OCI-M1 (cell line): ENCODE data around the gene CLRN3.

Experiments used
- DNase-seq: peaks from one replicate; lab custom pipeline; 2025; lab: John Stamatoyannopoulos, UW

Gene CLRN3

DNA sequence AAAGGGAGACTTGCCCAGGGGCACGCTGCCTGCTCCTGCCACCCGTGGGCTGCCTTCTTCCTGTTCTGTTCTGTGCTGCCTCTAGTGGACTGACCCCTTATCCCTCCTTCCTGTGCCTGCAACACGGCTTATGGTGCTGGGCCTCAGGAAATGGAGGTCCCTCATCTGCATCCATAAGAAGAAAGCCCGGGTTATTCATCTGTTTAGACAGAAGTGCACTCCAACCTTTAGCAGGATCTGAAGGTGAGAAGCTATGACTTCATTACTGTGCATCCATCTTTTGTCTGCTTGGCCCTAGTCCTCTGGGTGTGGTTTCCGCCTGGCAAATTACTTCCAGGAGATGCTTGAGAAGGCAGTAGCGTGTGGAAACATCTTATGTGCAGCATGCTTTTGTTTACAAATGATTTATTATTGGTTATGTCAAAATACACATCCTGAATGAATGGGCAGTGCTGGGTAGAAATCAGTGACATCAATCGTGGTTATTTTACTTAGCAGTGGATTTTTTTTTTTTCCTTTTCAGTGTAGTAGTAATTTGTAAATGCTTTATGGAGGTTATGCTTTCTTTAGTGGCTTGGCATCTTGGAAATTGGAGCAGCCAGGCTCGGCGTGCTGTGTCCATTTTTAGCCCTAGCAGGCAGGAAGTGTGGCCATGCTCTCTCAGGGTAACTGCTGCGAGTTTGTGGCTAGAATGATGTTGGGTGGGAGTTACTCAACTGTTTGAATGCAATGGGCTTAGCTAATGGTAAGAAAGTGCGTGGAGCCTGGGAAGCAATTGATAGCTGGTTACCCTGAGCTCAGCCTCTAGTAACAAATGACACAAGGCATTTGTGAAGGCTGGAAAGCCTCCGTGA is 26.9 kb upstream of the CLRN3 start:
- no peak for DNase-seq

DNA sequence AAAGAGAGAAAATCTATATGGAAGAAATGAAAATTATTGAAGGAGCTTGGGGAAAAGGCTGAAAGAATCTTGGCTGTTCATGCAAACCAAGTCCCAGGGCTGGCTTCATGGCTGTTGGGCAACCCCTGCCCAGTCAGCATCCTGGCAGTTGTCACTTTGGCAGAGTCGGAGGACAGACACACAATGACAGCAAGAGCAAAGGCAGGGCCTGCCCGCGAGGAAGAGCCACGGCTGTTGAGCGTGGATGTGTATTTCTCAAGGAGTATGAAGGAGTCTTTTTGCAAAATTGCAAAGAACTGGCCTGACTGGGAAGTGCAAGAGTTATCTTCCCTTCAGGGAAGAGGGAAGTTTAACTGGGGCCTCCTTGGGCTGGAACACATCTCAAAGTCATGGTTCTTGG is 25.8 kb upstream of the CLRN3 start:
- DNase-seq, result no peak

DNA sequence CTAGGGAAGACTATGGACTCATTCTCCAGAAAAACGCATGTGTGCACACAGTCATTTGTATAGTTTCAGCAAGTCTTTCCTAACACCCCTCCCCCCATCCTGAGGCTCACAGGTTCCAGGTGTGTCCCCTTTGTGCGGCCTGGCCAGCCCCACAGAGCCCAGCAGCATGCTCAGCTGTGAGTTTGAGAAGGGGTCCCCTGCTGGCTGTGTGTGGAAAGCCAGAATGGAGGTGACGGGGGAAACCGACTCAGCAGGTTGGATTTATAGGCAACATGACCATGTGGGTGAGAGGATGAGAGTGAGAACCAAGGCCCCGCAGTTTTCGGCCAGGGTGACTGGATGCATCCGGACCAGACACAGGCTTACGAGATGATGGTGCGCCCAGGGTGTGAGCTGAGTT is 24.1 kb upstream of the CLRN3 start:
- no peak for DNase-seq

DNA sequence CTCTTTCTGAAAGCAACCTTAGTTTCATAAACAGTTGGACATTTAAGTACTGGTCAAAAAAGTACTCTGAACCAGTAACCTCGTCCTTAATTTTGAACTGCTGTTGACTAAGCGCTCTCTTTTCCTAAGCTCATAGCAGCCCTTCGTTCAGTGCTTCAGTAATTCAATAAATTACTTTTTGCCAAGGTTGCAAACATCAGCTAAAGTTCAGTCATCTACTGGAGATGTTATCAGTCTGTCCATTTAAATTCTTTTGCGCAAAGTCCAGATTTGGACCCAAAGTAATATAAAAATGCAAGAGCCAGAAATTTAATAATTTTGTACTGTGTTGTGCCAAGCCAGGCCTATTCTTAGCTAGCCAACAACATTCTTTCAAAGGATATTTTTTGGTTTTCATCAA is 22.6 kb upstream of the CLRN3 start:
- DNase-seq, result no peak

DNA sequence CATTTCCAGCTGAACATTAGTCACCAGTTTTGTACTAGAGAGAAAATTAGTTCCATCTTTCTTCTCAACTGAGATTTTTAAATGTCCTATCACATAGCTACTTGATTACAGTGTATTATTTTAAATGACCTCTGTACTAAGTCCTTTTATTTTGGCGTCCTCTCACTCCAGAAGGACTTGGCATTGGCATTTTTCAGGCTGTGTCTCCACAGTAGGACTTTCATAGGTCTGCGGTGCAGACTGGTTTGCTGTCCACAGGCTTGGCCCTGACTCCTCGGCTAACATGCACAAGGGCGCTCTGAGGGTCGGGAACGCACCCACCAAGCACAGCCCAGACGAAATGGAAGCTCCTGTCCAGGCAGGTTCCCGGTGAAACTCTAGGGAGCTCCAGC is 20.6 kb upstream of the CLRN3 start:
- no peak for DNase-seq

DNA sequence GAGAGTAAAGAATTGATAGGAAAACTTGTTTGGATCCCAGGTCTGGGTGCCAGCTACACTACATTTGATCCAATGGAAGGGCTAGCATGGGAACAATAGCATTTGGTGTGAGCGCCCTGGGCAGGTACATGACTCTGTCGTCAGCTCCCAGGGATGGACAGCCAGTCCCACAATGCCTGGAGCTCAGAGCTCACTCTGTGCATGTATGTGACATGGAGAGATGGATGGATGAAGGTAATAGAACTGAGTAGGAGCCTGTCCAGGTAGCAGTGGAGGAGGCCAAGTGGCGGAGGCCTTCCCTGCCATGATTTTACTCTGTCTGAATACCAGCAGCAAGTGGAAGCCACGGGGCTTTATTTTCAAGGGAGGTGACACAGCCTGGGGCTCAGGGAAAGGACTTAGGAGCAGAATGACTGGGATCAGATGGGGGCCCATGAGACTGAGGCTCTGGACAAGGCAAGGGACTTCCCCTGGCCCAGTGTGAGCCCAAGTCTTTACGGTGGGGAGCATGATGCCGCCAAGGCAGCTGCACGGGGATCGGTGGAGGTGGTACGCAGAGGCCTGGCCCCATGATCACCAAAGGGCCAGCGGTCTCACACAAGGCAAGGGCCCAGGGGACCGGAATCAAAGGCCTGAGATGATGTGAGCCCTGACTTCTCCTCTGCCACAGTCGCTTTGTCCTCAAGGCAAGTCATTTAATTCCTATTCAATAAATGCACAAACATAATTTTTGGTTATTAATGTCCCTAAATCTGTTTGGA is 20.0 kb upstream of the CLRN3 start:
- DNase-seq, result no peak

DNA sequence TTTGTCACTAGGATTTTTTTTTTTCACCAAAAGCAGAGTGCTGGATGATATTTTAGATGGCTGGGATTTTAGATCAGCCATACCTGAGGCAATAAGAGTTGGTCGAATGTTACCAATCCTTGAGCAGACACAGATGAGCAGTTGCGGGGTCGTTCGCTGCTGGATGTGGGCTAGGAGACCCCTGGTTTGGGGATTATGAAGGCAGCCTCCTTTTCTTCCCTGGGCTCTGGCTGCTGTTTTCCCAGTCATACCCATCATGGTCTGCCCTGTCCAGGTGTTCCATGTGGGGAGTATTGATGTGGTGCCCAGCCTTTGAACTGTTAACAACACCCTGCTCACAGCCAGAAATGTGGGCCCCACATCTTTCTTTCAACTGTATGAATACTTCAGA is 19.1 kb upstream of the CLRN3 start:
- DNase-seq, result no peak

DNA sequence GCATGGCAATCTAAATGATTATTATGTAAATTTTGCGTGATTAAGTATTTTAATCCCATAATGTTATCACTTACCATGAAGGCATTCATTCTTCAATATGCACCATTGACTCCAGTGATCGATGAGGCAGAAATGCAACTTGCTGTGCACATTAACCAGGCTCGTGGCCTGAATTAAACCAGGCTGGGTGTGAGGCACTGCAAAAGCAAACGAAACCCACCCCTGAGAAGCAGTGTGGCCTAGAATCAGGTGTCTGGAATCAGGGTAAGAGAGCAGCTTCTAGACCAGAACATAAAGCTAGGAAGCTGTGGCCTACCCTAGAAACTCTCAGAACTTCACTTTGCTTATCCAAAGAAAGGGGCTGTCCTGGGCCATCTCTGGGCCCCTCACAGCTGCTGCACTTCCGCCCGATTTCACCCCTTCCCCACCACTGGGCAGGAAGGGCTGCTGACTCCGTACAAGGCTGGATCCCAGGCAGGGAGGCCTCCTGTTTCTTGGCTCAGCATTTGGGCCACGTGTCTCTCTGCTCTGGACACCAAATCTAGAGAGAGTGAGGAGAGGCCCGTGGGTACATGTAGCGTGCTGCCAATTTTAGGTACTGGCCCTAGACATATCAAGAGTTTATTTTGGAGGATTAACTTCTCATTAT is 18.6 kb upstream of the CLRN3 start:
- no peak for DNase-seq

DNA sequence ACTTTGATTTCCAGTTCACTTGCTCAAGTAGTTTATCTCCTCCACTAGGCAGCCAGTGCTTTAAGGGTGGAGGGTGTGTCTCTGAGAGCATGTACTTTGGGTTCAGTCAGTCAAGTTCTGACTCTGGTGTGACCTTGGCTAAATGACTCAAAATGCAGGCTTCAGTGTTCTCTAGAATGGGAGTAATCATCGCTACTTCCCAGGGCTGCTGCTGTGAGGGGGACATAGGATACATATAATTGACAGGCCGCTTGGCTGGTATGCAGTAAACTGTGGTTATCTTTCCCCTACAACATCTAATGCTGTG is 17.7 kb upstream of the CLRN3 start:
- no peak for DNase-seq

DNA sequence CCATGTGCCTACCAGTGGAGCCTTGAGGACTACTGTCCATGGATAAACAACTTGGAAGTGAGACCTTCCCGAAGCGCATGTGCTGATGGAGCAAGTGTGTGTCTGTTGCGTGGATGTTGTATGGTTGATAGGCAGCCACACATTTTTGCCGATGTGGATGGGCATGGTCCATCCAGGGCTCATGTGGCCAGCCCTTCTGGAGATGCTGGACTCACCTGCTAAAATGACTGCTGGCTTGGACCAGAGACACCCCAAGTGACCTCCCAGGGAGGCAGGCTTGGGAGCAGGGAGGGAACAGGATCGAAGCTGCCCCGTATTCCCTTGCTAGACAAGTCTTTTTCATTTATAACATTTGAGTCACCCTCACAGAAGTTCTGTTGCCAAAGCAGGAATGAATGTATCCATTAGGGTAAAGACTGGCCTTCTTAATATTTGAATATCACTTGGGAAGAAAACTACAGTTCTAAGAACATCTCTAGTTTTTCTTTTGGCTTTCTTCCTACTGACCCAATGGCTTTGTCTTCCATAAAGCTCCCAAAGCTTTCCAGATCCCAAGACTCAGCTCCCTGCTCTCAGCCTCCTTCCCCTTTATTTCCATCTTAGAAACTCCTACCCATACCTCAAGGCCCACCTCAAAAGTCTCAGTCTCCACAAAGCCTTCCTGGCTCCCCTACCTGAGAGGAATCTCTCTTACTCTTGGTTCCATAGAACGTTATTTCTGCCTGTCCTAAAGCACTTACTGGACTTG is 17.1 kb upstream of the CLRN3 start:
- no peak for DNase-seq

DNA sequence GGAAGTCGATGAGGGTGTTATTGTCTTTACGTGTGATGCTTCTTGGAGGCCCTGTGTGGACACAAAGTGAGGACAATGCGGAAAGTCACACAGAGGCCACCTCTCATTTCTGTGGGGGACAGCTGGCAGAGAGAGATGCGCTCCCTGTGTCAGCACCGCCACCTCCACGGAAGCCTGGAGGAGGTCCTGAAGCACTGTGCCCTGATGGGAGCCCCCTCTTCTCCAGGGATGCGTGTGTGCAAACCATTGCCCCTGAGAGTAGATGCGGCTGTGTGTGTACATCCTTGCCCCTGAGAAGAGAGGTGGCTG is 16.2 kb upstream of the CLRN3 start:
- no peak for DNase-seq

DNA sequence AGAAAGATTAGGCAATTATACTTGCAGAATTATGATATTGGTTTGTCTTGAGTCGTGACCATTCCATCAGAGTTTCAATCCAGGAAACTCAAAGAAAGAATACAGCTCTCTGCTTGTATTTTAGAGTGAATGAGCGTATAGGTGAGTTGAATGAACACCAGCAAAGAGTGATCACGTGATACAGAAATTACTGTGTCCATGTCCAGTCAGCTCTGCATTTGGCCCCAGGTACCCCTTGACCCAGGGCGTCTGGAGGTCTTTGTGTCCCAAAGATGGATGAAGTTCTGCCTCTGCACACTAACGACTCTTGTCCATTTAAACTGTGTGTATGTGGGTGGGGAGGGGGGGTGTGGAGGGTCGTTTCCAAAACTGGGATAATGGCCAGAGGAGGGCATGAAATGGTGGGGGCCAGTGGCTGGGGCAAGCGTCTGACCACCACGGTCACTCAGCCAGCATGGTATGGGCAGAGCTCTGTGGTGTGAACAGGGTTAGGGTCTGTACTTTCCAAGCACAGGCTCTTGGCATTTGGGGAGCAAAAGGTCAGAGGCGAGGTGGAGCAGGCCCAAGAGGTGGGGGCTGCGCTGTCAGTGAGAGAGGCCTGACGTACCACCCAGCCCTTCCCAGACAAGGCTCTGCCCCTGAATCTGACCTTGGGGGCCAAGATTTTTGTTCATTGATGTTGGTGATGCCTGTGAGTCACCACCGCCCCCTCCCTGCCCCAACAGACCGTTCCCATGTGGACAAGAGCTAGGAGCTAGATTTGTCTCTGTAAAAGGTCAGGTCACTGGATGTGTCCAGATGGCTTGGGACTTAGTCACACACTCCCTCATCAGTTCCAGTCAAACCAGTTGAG is 15.6 kb upstream of the CLRN3 start:
- DNase-seq, result no peak

DNA sequence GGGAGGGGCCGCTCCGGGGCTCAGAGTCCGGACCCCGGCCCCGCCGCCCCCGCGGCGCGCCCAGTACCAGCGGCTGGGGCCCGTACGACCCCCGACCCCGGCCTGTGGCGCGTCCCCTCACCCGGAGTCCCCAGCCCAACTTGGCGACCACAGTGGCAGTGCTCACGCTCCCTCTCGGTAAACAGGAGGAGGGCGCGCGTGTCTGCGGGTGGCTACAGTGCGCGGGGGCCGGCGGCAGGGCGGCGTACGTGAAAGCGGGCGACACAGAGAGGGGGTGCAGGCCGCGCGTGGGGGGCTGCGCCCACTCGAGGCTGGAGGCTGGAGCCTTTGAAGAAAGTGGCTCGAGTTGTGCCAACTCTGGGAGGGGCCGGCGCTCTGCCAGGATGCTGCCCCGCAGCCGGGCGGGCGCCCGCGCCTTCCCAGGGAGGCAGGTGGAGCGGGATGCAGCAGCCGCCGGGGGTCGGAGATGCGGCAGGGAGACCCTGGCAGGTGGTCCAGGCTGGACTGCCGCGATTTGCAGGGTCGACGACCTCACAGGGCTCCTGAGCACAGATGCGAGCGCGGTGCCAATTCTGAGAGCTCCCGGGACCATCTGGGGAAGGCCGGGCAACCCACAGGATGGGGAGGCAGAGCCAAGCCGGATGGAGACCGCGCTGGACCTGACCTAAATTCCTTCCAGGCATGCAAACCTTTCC is 14.8 kb upstream of the CLRN3 start:
- DNase-seq, result no peak

DNA sequence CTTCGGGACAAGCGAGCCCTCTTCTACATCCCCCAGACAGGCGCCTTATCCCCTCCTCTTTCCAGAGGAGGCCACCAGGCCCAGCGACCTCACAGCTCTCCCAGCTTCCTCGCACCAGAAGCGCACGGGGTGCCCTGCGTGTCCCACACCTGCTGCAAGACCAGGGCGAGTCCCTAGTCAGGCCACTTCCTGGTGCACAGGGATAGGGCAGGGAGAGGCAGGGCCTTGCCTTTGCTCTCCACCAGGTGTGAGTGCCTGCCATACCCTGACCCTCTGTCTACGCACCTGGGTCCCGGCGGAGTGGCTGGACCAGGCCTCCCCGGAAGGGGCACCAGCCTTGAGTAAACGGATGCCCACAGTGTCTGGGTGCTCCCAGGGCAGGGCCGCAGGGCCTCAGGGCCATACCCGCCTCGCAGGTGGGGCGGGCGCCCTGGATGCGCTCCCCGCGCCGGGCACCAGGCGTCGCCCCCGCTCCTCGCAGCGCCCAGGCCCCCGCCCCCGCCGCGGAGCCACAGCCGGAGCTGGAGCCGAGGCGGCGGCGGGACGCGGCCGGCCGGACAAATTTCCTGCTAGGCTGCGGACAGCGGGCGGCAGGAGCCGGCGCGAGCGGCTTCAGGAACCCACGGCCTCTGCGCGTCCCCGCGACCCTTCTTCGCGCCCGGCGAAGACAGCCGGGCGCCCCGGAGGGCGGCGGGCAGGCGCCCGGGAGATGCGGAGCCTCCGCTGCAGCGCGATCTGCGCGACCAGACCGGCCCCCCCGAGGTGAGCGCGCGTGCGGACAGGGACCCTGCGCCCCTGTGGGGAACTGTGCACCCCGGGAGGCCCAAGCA is 14.0 kb upstream of the CLRN3 start, which contains the start of gene PTPRE:
PTPRE (plus strand) TSS at position 556 of the 830 bp plus-strand sequence. CDS start 133,779 bp downstream, outside the sequence.
- DNase-seq, result no peak

DNA sequence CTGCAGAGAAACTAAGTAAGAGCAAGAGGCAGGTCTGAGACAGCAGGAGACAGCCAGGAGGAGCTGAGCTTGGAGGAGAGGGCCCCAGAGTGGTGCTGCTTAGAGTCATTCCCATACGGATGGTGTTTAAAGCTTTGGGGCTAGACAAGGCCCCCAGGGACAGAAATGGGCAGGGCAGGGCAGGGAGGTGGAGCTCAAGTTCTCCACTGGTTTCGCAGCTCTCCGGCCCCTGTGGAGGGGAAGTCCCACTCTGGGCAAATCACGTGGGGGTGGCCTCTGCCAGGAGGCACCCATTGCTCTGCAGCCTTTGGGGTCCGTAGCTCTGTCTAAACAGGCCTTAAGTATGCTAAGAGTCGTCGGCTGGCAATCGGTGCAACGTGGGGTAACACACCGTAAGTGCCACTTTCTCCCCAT is 13.1 kb upstream of the CLRN3 start:
- no peak for DNase-seq

DNA sequence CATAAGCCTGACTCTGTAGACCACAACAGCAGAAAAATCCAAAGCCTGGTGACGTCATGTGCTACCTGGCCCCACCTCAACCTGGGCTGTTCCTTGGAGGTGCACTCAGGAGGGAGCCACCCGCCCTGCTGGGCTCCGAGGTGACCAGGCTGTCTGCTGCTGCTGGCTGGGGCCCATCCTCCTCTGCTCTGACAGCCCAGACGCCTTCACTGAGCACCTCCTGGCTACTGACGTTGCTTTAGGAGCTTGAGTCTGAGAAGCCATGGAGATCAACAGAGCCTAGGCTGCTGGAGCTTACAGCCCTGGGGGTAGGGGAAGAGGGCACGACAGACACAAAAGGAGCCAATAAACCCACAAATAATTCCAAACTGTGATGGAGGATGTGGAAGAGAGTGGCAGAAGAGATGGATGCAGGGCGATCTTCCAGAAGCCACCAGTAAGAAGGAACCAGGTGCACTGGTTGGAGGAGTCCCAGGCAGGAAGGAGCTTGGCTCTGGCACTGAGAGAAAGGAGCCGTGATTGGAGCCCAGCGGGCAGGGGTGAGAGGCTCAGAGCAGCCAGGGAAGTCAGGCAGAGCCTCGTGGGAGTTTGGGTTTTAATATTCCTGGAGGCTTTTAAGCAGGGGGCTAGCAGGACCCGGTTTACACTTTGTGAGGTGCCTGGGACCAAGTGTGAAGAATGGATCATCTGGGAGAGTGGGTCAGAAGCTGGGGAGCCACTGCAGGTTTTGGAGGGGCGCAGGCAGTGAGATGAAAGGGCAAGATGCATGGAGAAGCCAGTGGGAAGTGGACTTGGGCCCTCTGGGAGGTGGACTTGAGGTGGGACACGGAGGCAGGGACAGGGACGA is 12.5 kb upstream of the CLRN3 start:
- no peak for DNase-seq

DNA sequence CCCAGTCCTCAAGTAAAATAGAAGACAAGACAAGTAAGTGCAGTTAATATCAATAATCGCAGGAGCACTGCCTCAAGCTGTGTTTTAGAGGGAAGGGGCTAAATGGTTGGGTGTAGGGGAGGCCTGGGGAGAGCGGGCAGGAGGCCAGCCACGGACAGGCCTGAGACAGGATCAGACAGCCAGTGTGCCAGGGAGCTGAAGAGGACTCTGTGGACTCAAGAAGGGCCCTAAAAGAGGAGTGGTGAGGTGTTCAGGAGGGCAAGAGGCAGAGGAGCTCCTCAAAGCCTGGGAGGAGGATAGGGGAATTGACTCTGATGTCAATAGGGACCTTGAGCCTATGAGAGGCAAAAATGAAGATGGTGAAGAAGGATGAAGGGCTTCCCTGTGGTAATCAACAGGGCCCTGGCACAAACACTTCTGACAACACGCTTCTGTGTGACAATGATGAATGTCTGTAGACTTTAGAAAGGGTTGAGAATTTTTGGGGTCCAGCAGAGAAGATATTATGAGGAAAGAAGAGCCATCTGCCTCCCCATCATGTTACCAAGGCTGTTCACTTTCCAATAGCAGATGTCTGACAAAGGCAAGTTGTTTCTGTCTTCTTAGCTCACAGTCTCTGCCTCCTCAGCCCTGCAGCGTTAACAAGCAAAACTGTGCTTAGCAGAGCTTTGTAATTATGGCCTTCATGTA is 11.7 kb upstream of the CLRN3 start:
- no peak for DNase-seq

DNA sequence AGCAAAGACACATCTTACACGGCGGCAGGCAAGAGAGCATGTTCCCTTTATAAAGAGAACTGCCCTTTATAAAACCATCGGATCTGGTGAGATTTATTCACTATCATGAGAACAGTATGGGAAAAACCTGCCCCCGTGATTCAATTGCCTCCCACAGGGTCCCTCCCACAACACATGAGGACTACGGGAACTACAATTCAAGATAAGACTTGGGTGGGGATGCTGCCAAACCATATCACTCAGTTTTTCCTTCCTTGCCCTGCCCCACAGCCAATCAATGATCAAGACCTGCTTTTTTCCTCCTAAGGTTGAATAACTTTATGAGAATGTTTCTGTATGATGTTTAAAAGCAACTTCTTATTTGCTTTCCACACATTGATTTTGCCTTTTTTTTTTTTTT is 11.0 kb upstream of the CLRN3 start:
- no peak for DNase-seq
